T-cell (primary cell): ENCODE results near the gene ALCAM. TPM values are rescaled to one million over a fixed set of nuclear protein-coding genes. Genes with fewer than 3 reads are reported as not detected.
A peak's percentile ranks its signal among the peaks of the same experiment; 100 is the strongest.

ENCODE experiments used
- ATAC-seq, 4 experiments: fragments of 200-7000 bp in 3 of 4; fragments of 150-1000 bp in 1 of 4; cut with Tn5 transposase; replicated peaks in 1 of 4; 1 replicate in 3 of 4; 2 replicates in 1 of 4; pipeline ENCODE4 v1.10.0; 2021; ENCODE audit warnings: moderate library complexity in 3 of 4, mild to moderate bottlenecking in 2 of 4, moderate number of reproducible peaks in 1 of 4
- CTCF ChIA-PET, 2 donors: fragments of 300-600 bp; sonication (Branson Sonifier 250); formaldehyde crosslinking; loops; one replicate each; lab custom pipeline; 2022; ENCODE audit warnings: antibody characterized with exemption in 2 of 2; lab: Charles Lee
- POLR2A ChIA-PET, 2 donors: fragments of 300-600 bp; sonication (Branson Sonifier 250); formaldehyde crosslinking; loops; one replicate each; lab custom pipeline; 2022; ENCODE audit warnings: antibody characterized with exemption in 2 of 2; lab: Charles Lee
- DNase-seq, 35 experiments: peaks; one replicate each; pipeline versions ENCODE4 v3.0.0 to v3.0.0-alpha.2; 2013 to 2023
- H3K27ac ChIP-seq: one replicate; pipeline ENCODE4 v1.5.1; 2013; ENCODE audit warnings: low read length
- H3K27me3 ChIP-seq, 2 experiments: replicated peaks in 1 of 2; 1 replicate in 1 of 2; 2 replicates in 1 of 2; pipeline versions ENCODE4 v1.6.1 to v1.7.0; 2013; ENCODE audit warnings: low read length in 1 of 2, mixed read lengths in 1 of 2; ENCODE audit not compliant: control insufficient read depth in 2 of 2, insufficient read depth in 2 of 2; ENCODE audit errors: extremely low read depth in 1 of 2
- H3K36me3 ChIP-seq, 2 donors: 1 replicate in 1 of 2; 2 replicates in 1 of 2; pipeline versions ENCODE4 v1.6.1 to v1.7.0; 2013; ENCODE audit warnings: low read length in 1 of 2; ENCODE audit not compliant: control insufficient read depth in 2 of 2, insufficient read depth in 1 of 2; ENCODE audit errors: extremely low read depth in 1 of 2
- H3K4me1 ChIP-seq, 2 experiments: 1 replicate in 1 of 2; 2 replicates in 1 of 2; pipeline versions ENCODE4 v1.6.1 to v1.7.0; 2013; ENCODE audit warnings: low read length in 2 of 2, mixed read lengths in 1 of 2; ENCODE audit not compliant: insufficient read depth in 2 of 2, control insufficient read depth in 1 of 2; ENCODE audit errors: extremely low read depth in 1 of 2
- H3K4me3 ChIP-seq, 2 donors: 1 replicate in 1 of 2; 2 replicates in 1 of 2; pipeline versions ENCODE4 v1.5.1 to v1.7.0; 2013; ENCODE audit warnings: mild to moderate bottlenecking in 2 of 2, low read length in 1 of 2, moderate library complexity in 1 of 2; ENCODE audit not compliant: control insufficient read depth in 1 of 2; ENCODE audit errors: extremely low read depth in 1 of 2
- H3K9me3 ChIP-seq: 2 replicates; pipeline ENCODE4 v1.7.0; 2013
- H3K27ac Mint-ChIP-seq, 2 donors: one replicate each; pipeline ENCODE4 v1.8.0; 2020 to 2021; ENCODE audit warnings: mild to moderate bottlenecking in 2 of 2, mixed read lengths in 2 of 2
- H3K27me3 Mint-ChIP-seq, 2 donors: one replicate each; pipeline ENCODE4 v1.8.0; 2021 to 2022; ENCODE audit warnings: mixed read lengths in 2 of 2
- H3K36me3 Mint-ChIP-seq: one replicate; pipeline ENCODE4 v1.8.0; 2021; ENCODE audit warnings: mixed read lengths
- H3K4me1 Mint-ChIP-seq, 3 donors: one replicate each; pipeline ENCODE4 v1.8.0; 2020 to 2022; ENCODE audit warnings: mixed read lengths in 3 of 3, mild to moderate bottlenecking in 1 of 3
- H3K4me3 Mint-ChIP-seq, 3 donors: one replicate each; pipeline ENCODE4 v1.8.0; 2020 to 2022; ENCODE audit warnings: mild to moderate bottlenecking in 3 of 3, mixed read lengths in 3 of 3, moderate library complexity in 3 of 3
- H3K9me3 Mint-ChIP-seq, 3 donors: one replicate each; pipeline ENCODE4 v1.8.0; 2020 to 2022; ENCODE audit warnings: mixed read lengths in 3 of 3
- WGBS: methylation state at CpG from one replicate; pipeline ENCODE4 v1.1.5; 2013; ENCODE audit warnings: missing lambda C conversion rate; ENCODE audit not compliant: insufficient coverage; 5-methylcytosine and 5-hydroxymethylcytosine counted together
- total RNA-seq, 35 experiments: library from RNA in 6 of 35; stranded (reverse) in 6 of 35; fragments of 120-200 nt in 1 of 35; gene quantifications; one replicate each; pipeline versions ENCODE4 v1.2.1 to v1.2.4 and lab custom pipeline; 2013 to 2026

The ALCAM gene
- total RNA-seq, 5 donors from 2014 or later (not counting 1 experiment from before 2014, with no cell fraction given), result 3.4 to 6.2 (median 4.6) TPM

DNA sequence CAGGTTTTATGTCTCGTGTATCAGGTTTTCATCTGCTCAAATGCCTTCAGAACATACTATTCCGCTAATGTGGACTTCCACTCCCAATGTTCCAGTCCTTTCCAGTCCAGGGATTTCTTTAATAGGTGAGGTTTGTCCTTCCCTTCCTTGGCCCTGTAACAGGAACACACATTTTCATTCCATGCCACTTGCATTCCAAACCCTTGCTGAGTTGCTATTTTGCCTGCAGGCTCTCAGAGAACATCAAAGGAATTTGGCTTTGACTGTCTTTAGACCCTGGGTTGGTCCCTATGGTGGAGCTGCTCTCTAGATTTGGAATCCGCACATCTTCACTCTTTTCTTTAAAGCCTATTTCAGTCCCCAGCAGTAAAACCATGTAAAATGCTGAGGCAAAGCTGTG, 12.3 kb upstream of the ALCAM start:
- no peak overlapping the region for H3K27ac ChIP-seq
- no peaks in the 10 kb centered on the region for H3K36me3 Mint-ChIP-seq
- peak overlapping the region in 1 of 3 donors; percentile 41 for H3K4me3 Mint-ChIP-seq
- WGBS, result no CpG with 5 or more reads among the region's 3 CpGs
- H3K27me3 Mint-ChIP-seq, result peaks cover 46 to 52% of the 10 kb centered on the region in 2 donors
- H3K27ac Mint-ChIP-seq, result no peak overlapping the region
- ChIA-PET POLR2A (interaction anchor here in 1 of 2 donors (0.6 kb wide), 2 partner anchors 14 to 805 kb away, joined by 3 to 4 read pairs; no protein-coding TSS in a partner anchor), CTCF (no interaction called here)
- ATAC-seq (no peak), DNase-seq (no peak)
- H3K27me3 ChIP-seq, result peaks cover 2 to 9% of the 10 kb centered on the region in 2 experiments
- no peaks in the 10 kb centered on the region for H3K9me3 Mint-ChIP-seq
- peaks cover 8 to 19% (median 9%) of the 10 kb centered on the region in 3 donors for H3K4me1 Mint-ChIP-seq
- H3K36me3 ChIP-seq, result no peaks in the 10 kb centered on the region
- H3K9me3 ChIP-seq, result no peaks in the 10 kb centered on the region
- H3K4me1 ChIP-seq, result peaks cover 0 to 8% of the 10 kb centered on the region in 2 experiments
- H3K4me3 ChIP-seq, result no peak overlapping the region

DNA sequence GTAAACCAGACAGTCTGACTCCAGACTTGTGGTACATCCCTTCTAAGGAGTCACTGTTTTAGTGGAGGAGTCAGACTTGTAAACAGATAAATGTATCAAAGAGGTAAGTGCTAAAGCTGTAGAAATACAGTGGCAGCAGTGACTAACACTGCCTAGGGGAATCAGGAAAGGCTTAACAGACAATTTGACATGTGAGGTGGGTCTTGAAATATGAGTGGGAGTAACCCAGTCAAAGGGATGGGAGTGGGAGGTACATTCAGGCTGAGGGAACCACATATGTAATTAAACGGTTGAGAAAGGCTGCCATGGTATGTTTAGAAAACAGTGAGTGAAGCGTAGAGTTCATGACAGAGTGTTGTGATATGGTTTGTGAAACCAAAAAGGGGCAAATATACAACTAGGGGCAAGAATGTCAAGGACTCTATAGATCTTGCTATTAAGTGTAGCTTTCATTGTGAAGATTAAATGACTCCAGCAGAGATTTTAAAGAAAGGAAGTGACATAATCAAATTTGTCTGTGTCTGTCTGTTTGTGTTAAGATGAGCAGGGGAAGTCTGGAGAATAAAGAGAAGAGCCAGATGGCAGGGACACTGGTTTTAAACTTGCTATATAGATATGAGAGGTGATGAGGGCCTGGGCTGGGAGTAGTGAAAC, 11.2 kb upstream of the ALCAM start:
- H3K27ac Mint-ChIP-seq, result no peak overlapping the region
- no peak overlapping the region for H3K4me3 ChIP-seq
- no peaks in the 10 kb centered on the region for H3K9me3 Mint-ChIP-seq
- DNase-seq (no peak), ATAC-seq (peak in 1 of 4 experiments; percentile 49)
- H3K36me3 Mint-ChIP-seq, result no peaks in the 10 kb centered on the region
- H3K4me1 Mint-ChIP-seq, result peaks cover 8 to 19% (median 9%) of the 10 kb centered on the region in 3 donors
- H3K9me3 ChIP-seq, result no peaks in the 10 kb centered on the region
- WGBS, result 62% methylated on average over 2 of the region's 2 CpGs
- H3K27me3 ChIP-seq, result peaks cover 2 to 13% of the 10 kb centered on the region in 2 experiments
- H3K27me3 Mint-ChIP-seq, result peaks cover 46% of the 10 kb centered on the region in 2 donors
- H3K27ac ChIP-seq, result no peak overlapping the region
- H3K36me3 ChIP-seq, result no peaks in the 10 kb centered on the region
- H3K4me3 Mint-ChIP-seq, result no peak overlapping the region
- peaks cover 0 to 8% of the 10 kb centered on the region in 2 experiments for H3K4me1 ChIP-seq
- ChIA-PET CTCF (interaction anchor here in 1 of 2 donors (0.6 kb wide), 1 partner anchor 23 kb away, joined by 3 read pairs; no protein-coding TSS in a partner anchor), POLR2A (no interaction called here)

GRCh38 chr3:105356396-105356795, 10.3 kb upstream of the ALCAM start:
- Mint-ChIP-seq H3K27me3 (peaks cover 42 to 43% of the 10 kb centered on the region in 2 donors), H3K36me3 (no peaks in the 10 kb centered on the region)
- POLR2A ChIA-PET, result no interaction called here

GRCh38 chr3:105356988-105357387, 9.7 kb upstream of the ALCAM start:
- no peak for ATAC-seq
- Histone ChIP-seq H3K27me3 (peaks cover 2 to 13% of the 10 kb centered on the region in 2 experiments), H3K4me1 (peaks cover 0 to 8% of the 10 kb centered on the region in 2 experiments), H3K9me3 (no peaks in the 10 kb centered on the region), H3K4me3 (no peak overlapping the region), H3K27ac (no peak overlapping the region), H3K36me3 (no peaks in the 10 kb centered on the region)
- Mint-ChIP-seq H3K36me3 (no peaks in the 10 kb centered on the region), H3K27ac (no peak overlapping the region), H3K9me3 (no peaks in the 10 kb centered on the region), H3K4me1 (peaks cover 8 to 19% (median 9%) of the 10 kb centered on the region in 3 donors), H3K4me3 (no peak overlapping the region), H3K27me3 (peaks cover 42 to 43% of the 10 kb centered on the region in 2 donors)
- no peak for DNase-seq
- no CpG with 5 or more reads among the region's 1 CpG for WGBS
- ChIA-PET CTCF (no interaction called here), POLR2A (no interaction called here)

More at GRCh38 chr3:105356396-105356795, 10.3 kb upstream of the ALCAM start:
- CTCF ChIA-PET, result no interaction called here
- Mint-ChIP-seq H3K4me1 (peaks cover 8 to 19% (median 9%) of the 10 kb centered on the region in 3 donors), H3K9me3 (no peaks in the 10 kb centered on the region), H3K27ac (no peak overlapping the region), H3K4me3 (no peak overlapping the region)
- Histone ChIP-seq H3K9me3 (no peaks in the 10 kb centered on the region), H3K36me3 (no peaks in the 10 kb centered on the region), H3K27ac (no peak overlapping the region), H3K27me3 (peaks cover 2 to 13% of the 10 kb centered on the region in 2 experiments), H3K4me3 (no peak overlapping the region), H3K4me1 (peaks cover 0 to 8% of the 10 kb centered on the region in 2 experiments)
- DNase-seq (no peak), ATAC-seq (no peak)
- WGBS, result no CpG with 5 or more reads among the region's 2 CpGs

DNA sequence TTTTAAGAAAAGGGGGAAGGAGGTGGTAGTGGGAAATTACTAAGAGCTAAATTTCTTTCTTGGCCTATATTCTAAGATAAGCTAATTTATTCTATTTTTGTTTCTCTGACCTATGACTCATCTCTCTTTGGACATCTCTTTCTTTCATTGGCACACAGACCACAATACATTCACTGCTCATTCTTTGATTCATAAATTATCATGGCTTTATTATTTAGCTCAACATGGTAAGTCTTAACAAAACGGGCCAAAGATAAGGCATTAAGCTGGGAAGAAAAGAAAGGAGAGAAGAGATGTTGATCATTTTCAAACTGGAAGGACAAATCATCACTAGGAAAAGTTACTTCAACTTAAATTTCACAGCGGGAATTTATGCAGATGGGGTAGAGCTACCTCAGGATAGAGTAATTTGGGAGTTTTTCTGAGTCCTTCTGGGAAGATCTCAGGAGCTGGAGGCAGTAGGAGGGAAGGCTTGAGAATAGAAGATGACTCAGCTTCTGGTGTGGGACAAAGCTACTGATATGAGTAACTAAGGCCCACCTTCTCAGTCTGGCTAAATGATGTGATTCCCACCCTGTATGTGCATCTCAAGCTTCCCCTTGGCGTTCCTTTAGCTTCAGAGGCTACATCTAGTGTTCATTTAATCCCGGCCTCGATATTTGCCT, 7.5 kb upstream of the ALCAM start:
- Histone ChIP-seq H3K27ac (no peak overlapping the region), H3K36me3 (no peaks in the 10 kb centered on the region), H3K9me3 (no peaks in the 10 kb centered on the region), H3K4me3 (no peak overlapping the region), H3K4me1 (no peaks in the 10 kb centered on the region), H3K27me3 (peaks cover 2 to 4% of the 10 kb centered on the region in 2 experiments)
- ChIA-PET POLR2A (interaction anchor here in 1 of 2 donors (0.6 to 1.1 kb wide), 2 partner anchors 10 to 1866 kb away, joined by 3 to 4 read pairs; no protein-coding TSS in a partner anchor), CTCF (no interaction called here)
- Mint-ChIP-seq H3K36me3 (no peaks in the 10 kb centered on the region), H3K9me3 (no peaks in the 10 kb centered on the region), H3K4me1 (peaks cover 2 to 11% (median 2%) of the 10 kb centered on the region in 3 donors), H3K27ac (no peak overlapping the region), H3K27me3 (peaks cover 26 to 36% of the 10 kb centered on the region in 2 donors), H3K4me3 (no peak overlapping the region)
- ATAC-seq, result no peak
- no peak for DNase-seq
- 92% methylated on average over 3 of the region's 5 CpGs for WGBS

DNA sequence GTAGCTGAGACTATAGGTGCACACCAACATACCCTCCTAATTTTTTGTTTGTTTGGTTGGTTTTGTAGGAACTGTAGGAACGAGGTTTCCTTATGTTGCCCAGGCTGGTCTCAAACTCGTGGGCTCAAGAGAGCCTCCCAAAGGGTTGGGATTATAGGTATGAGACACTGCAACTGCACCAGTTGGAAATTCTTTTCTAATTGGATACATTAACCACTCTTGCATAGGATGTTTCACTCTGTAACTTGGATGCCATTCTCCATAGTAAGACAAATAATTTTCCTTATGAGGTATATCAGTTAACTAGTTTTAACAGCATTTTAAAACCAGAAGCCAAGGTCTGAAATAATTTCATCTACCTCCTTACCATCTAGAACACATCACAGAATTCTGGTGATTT, 6.7 kb upstream of the ALCAM start:
- ChIA-PET CTCF (interaction anchor here in 1 of 2 donors (0.7 kb wide), 1 partner anchor 211 kb away, joined by 4 read pairs; no protein-coding TSS in a partner anchor), POLR2A (no interaction called here)
- Histone ChIP-seq H3K27ac (no peak overlapping the region), H3K36me3 (no peaks in the 10 kb centered on the region), H3K4me3 (no peak overlapping the region), H3K4me1 (no peaks in the 10 kb centered on the region), H3K9me3 (no peaks in the 10 kb centered on the region), H3K27me3 (peaks cover under 1 to 4% of the 10 kb centered on the region in 2 experiments)
- peaks cover 21 to 32% of the 10 kb centered on the region in 2 donors for H3K27me3 Mint-ChIP-seq
- no peak overlapping the region for H3K27ac Mint-ChIP-seq
- no peak for DNase-seq
- H3K4me1 Mint-ChIP-seq, result peaks cover 0 to 11% (median under 1%) of the 10 kb centered on the region in 3 donors
- H3K36me3 Mint-ChIP-seq, result no peaks in the 10 kb centered on the region
- H3K9me3 Mint-ChIP-seq, result no peaks in the 10 kb centered on the region
- no peak overlapping the region for H3K4me3 Mint-ChIP-seq
- WGBS, result no CpG with 5 or more reads among the region's 2 CpGs
- no peak for ATAC-seq
